D721Med (cell line): ENCODE measurements around the gene IGF2BP3.

Source experiments
- DNase-seq: peaks from one replicate; pipeline ENCODE4 v3.0.0; 2011; ENCODE audit warnings: low spot score; ENCODE audit not compliant: insufficient read length
- FAIRE-seq: peaks from 2 replicates; lab custom pipeline; 2011; peaks lifted over from hg19 to GRCh38; lab: Jason Lieb, UNC
- TF ChIP-seq, protein P1 (sequence below): IDR thresholded peaks from 2 replicates; pipeline ENCODE4 v1.5.1; 2012; ENCODE audit warnings: mild to moderate bottlenecking, control low read depth; ENCODE audit not compliant: insufficient read depth; ENCODE audit errors: missing control alignments

The IGF2BP3 gene

DNA sequence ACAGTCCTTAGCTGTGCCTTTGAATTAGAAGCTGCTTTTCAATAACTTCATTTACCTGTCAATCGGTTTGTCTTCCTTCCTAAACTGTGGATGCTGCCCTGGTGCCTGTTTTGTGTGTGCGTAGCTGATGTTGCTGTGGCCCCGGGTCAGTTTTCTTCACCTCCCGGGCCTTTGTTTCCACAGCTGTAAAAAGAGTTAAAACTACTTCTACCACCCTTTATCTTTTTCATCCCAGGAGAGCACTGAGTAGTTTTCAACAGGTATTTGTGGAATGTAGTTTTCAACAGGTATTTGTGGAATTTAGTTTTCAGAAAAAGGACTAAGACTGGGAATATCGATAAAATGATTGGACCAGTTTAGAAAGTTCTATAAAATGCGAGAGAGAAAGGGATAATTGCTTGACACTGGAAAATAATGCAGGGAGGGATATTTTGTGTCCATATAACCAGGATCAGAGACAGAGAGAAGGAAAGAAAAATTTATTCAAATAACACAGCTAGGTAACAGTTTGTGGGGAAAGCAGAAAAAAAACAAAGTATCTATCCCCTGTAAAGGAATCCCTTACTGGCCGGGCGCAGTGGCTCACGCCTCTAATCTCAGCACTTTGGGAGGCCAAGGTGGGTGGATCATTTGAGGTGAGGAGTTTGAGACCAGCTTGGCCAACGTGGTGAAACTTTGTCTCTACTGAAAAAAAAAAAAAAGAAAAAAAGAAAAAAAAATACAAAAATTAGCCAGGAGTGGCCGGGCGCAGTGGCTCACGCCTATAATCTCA, 15.9 kb upstream of the IGF2BP3 start:
- TF ChIP-seq, protein P1, sequence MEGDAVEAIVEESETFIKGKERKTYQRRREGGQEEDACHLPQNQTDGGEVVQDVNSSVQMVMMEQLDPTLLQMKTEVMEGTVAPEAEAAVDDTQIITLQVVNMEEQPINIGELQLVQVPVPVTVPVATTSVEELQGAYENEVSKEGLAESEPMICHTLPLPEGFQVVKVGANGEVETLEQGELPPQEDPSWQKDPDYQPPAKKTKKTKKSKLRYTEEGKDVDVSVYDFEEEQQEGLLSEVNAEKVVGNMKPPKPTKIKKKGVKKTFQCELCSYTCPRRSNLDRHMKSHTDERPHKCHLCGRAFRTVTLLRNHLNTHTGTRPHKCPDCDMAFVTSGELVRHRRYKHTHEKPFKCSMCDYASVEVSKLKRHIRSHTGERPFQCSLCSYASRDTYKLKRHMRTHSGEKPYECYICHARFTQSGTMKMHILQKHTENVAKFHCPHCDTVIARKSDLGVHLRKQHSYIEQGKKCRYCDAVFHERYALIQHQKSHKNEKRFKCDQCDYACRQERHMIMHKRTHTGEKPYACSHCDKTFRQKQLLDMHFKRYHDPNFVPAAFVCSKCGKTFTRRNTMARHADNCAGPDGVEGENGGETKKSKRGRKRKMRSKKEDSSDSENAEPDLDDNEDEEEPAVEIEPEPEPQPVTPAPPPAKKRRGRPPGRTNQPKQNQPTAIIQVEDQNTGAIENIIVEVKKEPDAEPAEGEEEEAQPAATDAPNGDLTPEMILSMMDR = no peak
- FAIRE-seq (no peak), DNase-seq (no peak)

DNA sequence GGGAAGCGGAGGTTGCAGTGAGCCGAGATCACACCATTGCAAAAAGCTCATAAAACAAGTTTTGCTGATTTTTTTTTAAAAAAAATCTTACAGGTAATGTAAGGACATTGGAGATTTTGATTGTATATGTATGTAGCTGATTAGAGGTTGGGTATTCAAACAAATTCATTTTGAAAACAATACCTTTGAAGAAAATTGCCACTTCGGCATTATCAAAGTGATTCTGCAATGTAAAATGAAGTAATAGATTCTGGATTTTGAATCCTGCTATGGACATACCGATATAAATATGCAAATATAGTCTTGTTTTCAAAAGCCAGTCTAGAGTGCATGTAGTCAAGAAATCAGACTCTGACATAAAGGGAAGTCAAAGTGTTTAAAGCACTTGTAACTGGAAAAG, 12.4 kb upstream of the IGF2BP3 start:
- no peak for DNase-seq
- no peak for FAIRE-seq
- TF ChIP-seq, protein P1 = no peak

DNA sequence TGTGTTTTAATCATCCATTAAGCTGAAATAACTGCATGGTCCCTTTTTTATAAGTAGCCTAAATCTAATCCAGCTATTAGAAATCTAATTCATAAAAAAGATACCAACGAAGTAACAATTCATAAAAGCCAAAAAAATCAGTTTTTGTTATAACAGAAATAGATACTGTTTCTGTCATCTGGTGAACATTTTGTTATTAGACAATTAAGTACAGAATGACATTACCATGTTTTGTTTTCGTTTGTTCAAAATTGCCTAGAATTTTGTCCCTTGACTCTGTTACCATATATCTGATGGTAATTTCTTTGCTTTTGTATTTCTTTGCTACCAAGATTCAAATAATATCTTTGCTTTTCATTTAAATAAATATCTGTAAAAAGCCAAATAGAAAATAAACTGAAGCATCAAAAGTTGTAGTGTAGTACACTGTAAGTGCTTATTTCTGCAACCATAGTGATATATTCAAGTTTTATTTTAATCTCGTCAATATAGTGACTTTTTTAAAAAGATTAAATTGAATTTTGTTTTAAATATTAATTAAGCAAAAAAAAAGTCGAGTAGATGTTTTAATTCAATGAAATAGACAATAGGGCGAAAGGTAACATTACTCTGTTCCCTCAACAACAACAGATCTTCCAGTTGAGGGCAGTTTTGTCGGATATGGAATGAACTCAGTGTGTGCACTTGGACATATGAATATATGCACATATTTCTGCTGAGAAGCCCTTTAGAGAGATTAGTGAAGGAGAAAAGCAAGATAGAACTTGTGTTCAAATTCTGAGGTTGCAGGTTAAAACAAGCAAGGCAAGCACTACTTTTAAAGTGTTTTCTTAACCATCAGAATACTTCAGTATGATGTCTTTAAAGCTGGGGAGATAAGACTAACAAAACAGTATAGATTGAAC, 7.9 kb upstream of the IGF2BP3 start:
- TF ChIP-seq, protein P1 = no peak
- no peak for DNase-seq
- FAIRE-seq = no peak

DNA sequence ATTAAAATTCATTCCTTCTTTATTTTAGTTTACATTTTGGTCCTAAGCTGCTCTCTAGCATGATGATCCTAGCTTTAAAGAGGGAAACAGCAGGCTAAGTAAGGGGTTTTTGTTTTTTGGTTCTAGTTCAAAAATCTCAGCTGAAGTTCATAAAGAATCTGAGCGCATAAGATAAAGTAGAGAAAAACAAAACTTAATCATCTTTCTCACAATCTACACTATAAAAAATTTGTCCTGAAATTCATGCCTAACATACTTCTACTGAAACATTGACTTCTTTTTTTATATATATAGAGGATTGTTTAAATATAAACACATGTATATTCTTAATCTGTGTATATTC, 6.8 kb upstream of the IGF2BP3 start:
- FAIRE-seq (no peak), DNase-seq (no peak)
- TF ChIP-seq, protein P1 = no peak

DNA sequence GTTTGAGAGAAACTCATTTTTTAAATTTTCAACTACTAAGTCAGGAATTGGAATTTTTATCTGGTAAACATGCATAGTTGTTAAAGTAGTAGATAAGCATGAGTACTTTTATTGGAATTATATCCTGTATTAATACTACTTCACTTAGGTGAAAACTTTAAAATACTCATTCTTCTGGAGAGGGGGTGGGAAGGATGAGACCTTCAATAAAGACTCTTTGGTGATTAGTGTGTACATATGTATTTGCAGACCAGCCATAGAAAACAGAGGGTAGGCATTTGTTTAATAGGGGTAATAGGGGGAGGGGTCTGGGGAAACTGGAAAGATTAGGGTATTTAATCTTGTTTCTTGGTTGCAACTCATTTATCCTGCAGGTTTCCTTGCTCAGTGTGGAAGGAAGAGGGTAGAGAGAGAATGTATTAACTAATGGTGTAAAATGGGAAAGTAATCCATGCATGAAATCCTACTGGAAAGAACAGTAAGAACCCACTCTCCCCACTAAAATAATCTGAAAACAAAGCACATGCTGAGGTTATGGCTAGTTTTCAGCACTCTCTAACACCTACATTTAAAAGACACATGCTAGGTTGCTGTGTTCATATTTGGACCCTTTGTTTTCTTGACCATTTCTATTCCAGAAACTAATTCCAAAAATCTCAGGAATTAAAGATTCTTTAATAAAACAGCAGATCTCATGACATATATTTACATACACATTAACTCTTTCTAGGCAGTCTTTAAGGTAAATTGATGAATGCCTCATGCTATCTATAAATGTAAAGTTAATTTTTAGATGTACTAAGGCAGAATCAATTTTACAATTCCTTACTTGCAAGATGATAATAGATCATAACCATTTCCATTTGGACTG, 6.2 kb upstream of the IGF2BP3 start:
- TF ChIP-seq, protein P1 = no peak
- FAIRE-seq (no peak), DNase-seq (no peak)

DNA sequence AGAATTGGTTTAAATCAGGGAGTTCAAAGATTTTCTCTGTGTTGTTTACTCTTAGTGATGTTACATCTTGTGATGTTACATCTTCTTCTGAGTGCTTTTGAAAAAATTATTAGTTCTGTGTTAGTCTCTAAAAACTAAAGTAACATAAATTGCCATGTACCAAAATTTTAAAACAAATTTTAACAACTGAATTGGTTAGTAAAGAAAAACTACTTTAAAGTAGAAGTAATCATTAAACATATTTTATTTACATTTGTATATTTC, 5.2 kb upstream of the IGF2BP3 start:
- TF ChIP-seq, protein P1 = no peak
- FAIRE-seq = no peak
- DNase-seq = no peak
